GM18870 (cell line): ENCODE results near the gene TUBB4A.

Experiments used
- ATAC-seq: cut with Tn5 transposase; IDR thresholded peaks from one replicate; pipeline ENCODE4 v1.9.1; 2021; ENCODE audit warnings: moderate library complexity; ENCODE audit not compliant: unreplicated experiment

Gene TUBB4A

GRCh38 chr19:6498294-6499036 is 3.6 kb downstream of the TUBB4A start:
- ATAC-seq: no peak

- no peak for ATAC-seq
These were observed 6.2 kb downstream of the TUBB4A start for GRCh38 chr19:6495947-6496346.

- no peak for ATAC-seq
These were observed 7.6 kb downstream of the TUBB4A start for GRCh38 chr19:6494438-6495036.

- ATAC-seq: no peak
These were observed 10.1 kb downstream of the TUBB4A start for GRCh38 chr19:6491802-6492592.

GRCh38 chr19:6490134-6490533 is 12.0 kb downstream of the TUBB4A start:
- ATAC-seq: no peak

- ATAC-seq: no peak
These were observed 12.6 kb downstream of the TUBB4A start for GRCh38 chr19:6489278-6490061.

GRCh38 chr19:6484831-6485230 is 17.3 kb downstream of the TUBB4A start:
- no peak for ATAC-seq

GRCh38 chr19:6484230-6484629 is 17.9 kb downstream of the TUBB4A start:
- no peak for ATAC-seq

GRCh38 chr19:6483235-6483634 is 18.9 kb downstream of the TUBB4A start:
- no peak for ATAC-seq

GRCh38 chr19:6482343-6482686 is 19.8 kb downstream of the TUBB4A start:
- ATAC-seq: no peak

- ATAC-seq: no peak
These were observed 20.4 kb downstream of the TUBB4A start, which contains the start of gene DENND1C for GRCh38 chr19:6481541-6482342. Gene DENND1C, minus strand, starts transcription at chr19:6481787. Its CDS starts 92 bp downstream, at chr19:6481695.

GRCh38 chr19:6480848-6481415 is 21.2 kb downstream of the TUBB4A start:
- ATAC-seq: no peak

GRCh38 chr19:6479836-6480398 is 22.2 kb downstream of the TUBB4A start:
- no peak for ATAC-seq

GRCh38 chr19:6478815-6479214 is 23.3 kb downstream of the TUBB4A start:
- ATAC-seq: no peak

GRCh38 chr19:6476896-6477431 is 25.1 kb downstream of the TUBB4A start:
- ATAC-seq: no peak

GRCh38 chr19:6476155-6476895 is 25.8 kb downstream of the TUBB4A start:
- ATAC-seq: no peak

- no peak for ATAC-seq
These were observed 26.6 kb downstream of the TUBB4A start for GRCh38 chr19:6475321-6476108.

GRCh38 chr19:6473647-6474046 is 28.5 kb downstream of the TUBB4A start:
- no peak for ATAC-seq
